HEK293 (cell line): ENCODE data around the gene FBXO5.

Source experiments
- CTCF ChIA-PET: fragments of 350-600 bp; formaldehyde crosslinking; extraction: SDS; loops from one replicate; lab custom pipeline; 2021; ENCODE audit warnings: antibody characterized with exemption; lab: Yijun Ruan, JAX
- POLR2A ChIA-PET: fragments of 300-600 bp; formaldehyde crosslinking; extraction: SDS; loops from one replicate; lab custom pipeline; 2020; ENCODE audit warnings: antibody characterized with exemption, inconsistent platforms; lab: Yijun Ruan, JAX
- H3K27ac ChIP-seq: fragments of 200-500 bp; sonication (Bioruptor generic); 2 replicates; pipeline ENCODE4 v1.5.1; 2014; ENCODE audit warnings: low read depth, low read length, control low read depth, inconsistent platforms; ENCODE audit errors: extremely low read depth
- H3K36me3 ChIP-seq, 2 experiments: fragments of 200-500 bp in 1 of 2; sonication (Bioruptor generic) in 1 of 2; 1 replicate in 1 of 2; 2 replicates in 1 of 2; pipeline ENCODE4 v1.5.1; 2014 to 2017; ENCODE audit warnings: inconsistent platforms in 2 of 2, low read length in 2 of 2; ENCODE audit not compliant: control insufficient read depth in 2 of 2, insufficient read depth in 1 of 2
- H3K4me1 ChIP-seq: fragments of 200-500 bp; sonication (Bioruptor generic); 2 replicates; pipeline ENCODE4 v1.5.1; 2014; ENCODE audit warnings: mild to moderate bottlenecking, low read length, inconsistent platforms; ENCODE audit not compliant: control insufficient read depth, insufficient read depth
- H3K4me3 ChIP-seq: 2 replicates; pipeline ENCODE4 v1.5.1; 2011; ENCODE audit warnings: low read depth, mild to moderate bottlenecking, control low read depth, low read length, moderate library complexity
- H3K9me3 ChIP-seq: fragments of 200-500 bp; sonication (Bioruptor generic); 2 replicates; pipeline ENCODE4 v1.5.1; 2014; ENCODE audit warnings: low read depth, low read length, inconsistent platforms; ENCODE audit not compliant: control insufficient read depth, insufficient read depth
- HOXA7 ChIP-seq: sonication (generic); formaldehyde crosslinking; IDR thresholded peaks from 2 replicates; pipeline ENCODE4 v1.8.1; 2022; ENCODE audit warnings: missing genetic modification reagents, borderline replicate concordance
- IKZF3 ChIP-seq: fragments of 450-650 bp; IDR thresholded peaks from 2 replicates; pipeline ENCODE4 v1.5.0; 2018; ENCODE audit warnings: missing biosample characterization, mild to moderate bottlenecking, missing genetic modification characterization, moderate library complexity
- PRDM1 ChIP-seq: fragments of 450-650 bp; formaldehyde crosslinking; IDR thresholded peaks from 2 replicates; pipeline ENCODE4; 2016; ENCODE audit warnings: missing biosample characterization, missing genetic modification characterization
- REPIN1 ChIP-seq: fragments of 450-650 bp; formaldehyde crosslinking; IDR thresholded peaks from 2 replicates; pipeline ENCODE4 v1.5.1; 2017; ENCODE audit warnings: missing biosample characterization, missing genetic modification characterization, low read depth
- SCRT1 ChIP-seq: fragments of 450-650 bp; formaldehyde crosslinking; IDR thresholded peaks from 2 replicates; pipeline ENCODE4 v1.5.1; 2016; ENCODE audit warnings: missing biosample characterization, missing genetic modification characterization, borderline replicate concordance
- SETDB1 ChIP-seq: IDR thresholded peaks from one replicate; pipeline ENCODE4 v1.6.1; 2017; ENCODE audit warnings: mild to moderate bottlenecking, low read length, moderate library complexity, mixed read lengths; ENCODE audit not compliant: insufficient read length
- TRIM28 ChIP-seq: IDR thresholded peaks from 2 replicates; pipeline ENCODE4 v1.6.1; 2011; ENCODE audit warnings: low read length, control low read depth, borderline replicate concordance
- YY1 ChIP-seq: fragments of 450-650 bp; formaldehyde crosslinking; IDR thresholded peaks from 2 replicates; pipeline ENCODE4 v1.5.1; 2018; ENCODE audit warnings: missing biosample characterization, missing genetic modification characterization
- ZEB2 ChIP-seq: fragments of 450-650 bp; formaldehyde crosslinking; IDR thresholded peaks from 2 replicates; pipeline ENCODE4 v1.5.1; 2016; ENCODE audit warnings: missing biosample characterization, missing genetic modification characterization
- ZNF114 ChIP-seq: fragments of 450-650 bp; formaldehyde crosslinking; IDR thresholded peaks from 2 replicates; pipeline ENCODE4 v1.5.0; 2017; ENCODE audit warnings: missing biosample characterization, missing genetic modification characterization
- ZNF19 ChIP-seq: fragments of 450-650 bp; formaldehyde crosslinking; IDR thresholded peaks from 2 replicates; pipeline ENCODE4; 2016; ENCODE audit warnings: missing biosample characterization, missing genetic modification characterization, low read depth
- ZNF214 ChIP-seq: fragments of 450-650 bp; formaldehyde crosslinking; IDR thresholded peaks from 2 replicates; pipeline ENCODE4 v1.5.1; 2017; ENCODE audit warnings: missing biosample characterization, mild to moderate bottlenecking, missing genetic modification characterization, borderline replicate concordance
- ZNF23 ChIP-seq: fragments of 450-650 bp; formaldehyde crosslinking; IDR thresholded peaks from 2 replicates; pipeline ENCODE4 v1.5.1; 2016; ENCODE audit warnings: missing biosample characterization, missing genetic modification characterization, borderline replicate concordance
- ZNF239 ChIP-seq: fragments of 450-650 bp; formaldehyde crosslinking; IDR thresholded peaks from 2 replicates; pipeline ENCODE4 v1.5.1; 2016; ENCODE audit warnings: missing biosample characterization, missing genetic modification characterization
- ZNF311 ChIP-seq: fragments of 450-650 bp; formaldehyde crosslinking; IDR thresholded peaks from 2 replicates; pipeline ENCODE4 v1.5.1; 2017; ENCODE audit warnings: missing biosample characterization, missing genetic modification characterization, borderline replicate concordance
- ZNF335 ChIP-seq: fragments of 450-650 bp; formaldehyde crosslinking; conservative IDR thresholded peaks from 2 replicates; pipeline ENCODE4 v1.5.1; 2016; ENCODE audit warnings: missing biosample characterization, missing genetic modification characterization
- ZNF560 ChIP-seq: fragments of 450-650 bp; formaldehyde crosslinking; IDR thresholded peaks from 2 replicates; pipeline ENCODE4 v1.5.1; 2017; ENCODE audit warnings: missing biosample characterization, missing genetic modification characterization, borderline replicate concordance
- ZNF596 ChIP-seq: fragments of 450-650 bp; IDR thresholded peaks from 2 replicates; pipeline ENCODE4 v1.5.0; 2018; ENCODE audit warnings: missing biosample characterization, mild to moderate bottlenecking, missing genetic modification characterization, moderate library complexity
- ZNF624 ChIP-seq: fragments of 450-650 bp; formaldehyde crosslinking; IDR thresholded peaks from 2 replicates; pipeline ENCODE4 v1.5.1; 2017; ENCODE audit warnings: missing biosample characterization, missing genetic modification characterization
- TF ChIP-seq, protein P1 (sequence below): IDR thresholded peaks from 2 replicates; pipeline ENCODE4 v1.6.1; 2011; ENCODE audit warnings: mild to moderate bottlenecking, low read depth, low read length, borderline replicate concordance
- TF ChIP-seq, protein P2 (sequence below): fragments of 450-650 bp; formaldehyde crosslinking; IDR thresholded peaks from 2 replicates; pipeline ENCODE4 v1.5.1; 2017; ENCODE audit warnings: missing biosample characterization, mild to moderate bottlenecking, missing genetic modification characterization, moderate library complexity
- TF ChIP-seq, protein P3 (sequence below): fragments of 450-650 bp; formaldehyde crosslinking; IDR thresholded peaks from 2 replicates; pipeline ENCODE4 v1.5.1; 2016; ENCODE audit warnings: missing biosample characterization, missing genetic modification characterization

The FBXO5 gene

DNA sequence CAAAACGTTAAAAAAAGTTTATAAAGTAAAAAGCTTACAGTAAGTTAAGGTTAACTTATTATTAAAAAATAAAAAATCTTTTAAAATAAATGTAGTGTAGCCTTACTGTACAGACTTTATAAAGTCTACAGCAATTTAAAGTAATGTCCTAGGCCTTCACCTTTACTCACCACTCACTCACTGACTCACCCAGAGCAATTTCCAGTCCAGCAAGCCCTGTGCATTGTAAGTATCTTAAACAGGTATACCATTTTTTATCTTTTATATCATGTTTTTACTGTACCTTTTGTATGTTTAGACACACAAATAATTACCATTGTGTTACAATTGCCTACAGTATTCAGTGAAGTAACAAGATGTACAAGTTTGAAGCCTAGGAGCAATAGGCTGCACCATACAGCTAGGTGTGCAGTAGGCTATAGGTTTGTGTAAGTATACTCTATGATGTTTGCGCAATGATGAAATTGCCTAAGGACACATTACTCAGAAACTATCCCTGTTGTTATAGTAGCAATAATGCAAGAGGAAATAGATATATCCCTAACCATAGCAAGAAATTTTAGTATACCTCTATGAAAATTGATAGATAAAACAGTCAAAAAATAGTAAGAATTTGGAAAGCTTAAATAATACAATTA lies 39.5 kb downstream of the FBXO5 start (continued):
- TF ChIP-seq REPIN1 (tag by site-specific recombination), result no peak

DNA sequence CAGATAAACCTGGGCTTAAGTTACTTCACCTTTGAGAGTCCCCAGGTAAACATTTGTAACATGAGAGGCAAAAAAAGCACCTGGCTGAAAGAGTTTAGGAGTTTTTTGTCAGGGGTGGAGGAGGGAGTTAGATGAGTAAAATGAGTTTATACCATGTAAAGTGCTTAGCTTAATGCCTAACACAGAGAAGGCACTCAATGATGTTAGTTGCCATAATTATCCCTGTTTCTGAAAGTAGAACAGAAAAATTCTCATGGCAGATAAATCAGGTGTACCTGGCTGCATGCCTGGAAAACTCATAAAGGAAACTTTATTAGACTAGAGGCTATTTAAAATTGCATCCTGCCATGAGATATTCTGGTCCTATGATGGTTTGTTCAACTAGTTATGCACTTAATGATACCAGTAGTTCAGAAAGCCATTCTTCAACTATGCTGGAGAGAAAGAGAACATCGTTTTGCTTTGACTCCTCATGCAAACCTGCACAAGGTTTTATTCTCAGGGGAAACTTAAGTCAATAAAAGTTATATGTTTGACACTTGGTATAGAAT lies 40.4 kb downstream of the FBXO5 start:
- Histone ChIP-seq H3K27ac (no peak overlapping the region), H3K36me3 (no peaks in the 10 kb centered on the region), H3K4me1 (no peaks in the 10 kb centered on the region), H3K9me3 (no peaks in the 10 kb centered on the region), H3K4me3 (no peak overlapping the region)
- TF ChIP-seq, protein P1, sequence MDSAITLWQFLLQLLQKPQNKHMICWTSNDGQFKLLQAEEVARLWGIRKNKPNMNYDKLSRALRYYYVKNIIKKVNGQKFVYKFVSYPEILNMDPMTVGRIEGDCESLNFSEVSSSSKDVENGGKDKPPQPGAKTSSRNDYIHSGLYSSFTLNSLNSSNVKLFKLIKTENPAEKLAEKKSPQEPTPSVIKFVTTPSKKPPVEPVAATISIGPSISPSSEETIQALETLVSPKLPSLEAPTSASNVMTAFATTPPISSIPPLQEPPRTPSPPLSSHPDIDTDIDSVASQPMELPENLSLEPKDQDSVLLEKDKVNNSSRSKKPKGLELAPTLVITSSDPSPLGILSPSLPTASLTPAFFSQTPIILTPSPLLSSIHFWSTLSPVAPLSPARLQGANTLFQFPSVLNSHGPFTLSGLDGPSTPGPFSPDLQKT, result no peak
- TF ChIP-seq ZNF624 (tag by site-specific recombination) (no peak), ZEB2 (tag by site-specific recombination) (no peak), ZNF19 (tag by site-specific recombination) (no peak), ZNF239 (tag by site-specific recombination) (no peak)
- TF ChIP-seq, protein P2, sequence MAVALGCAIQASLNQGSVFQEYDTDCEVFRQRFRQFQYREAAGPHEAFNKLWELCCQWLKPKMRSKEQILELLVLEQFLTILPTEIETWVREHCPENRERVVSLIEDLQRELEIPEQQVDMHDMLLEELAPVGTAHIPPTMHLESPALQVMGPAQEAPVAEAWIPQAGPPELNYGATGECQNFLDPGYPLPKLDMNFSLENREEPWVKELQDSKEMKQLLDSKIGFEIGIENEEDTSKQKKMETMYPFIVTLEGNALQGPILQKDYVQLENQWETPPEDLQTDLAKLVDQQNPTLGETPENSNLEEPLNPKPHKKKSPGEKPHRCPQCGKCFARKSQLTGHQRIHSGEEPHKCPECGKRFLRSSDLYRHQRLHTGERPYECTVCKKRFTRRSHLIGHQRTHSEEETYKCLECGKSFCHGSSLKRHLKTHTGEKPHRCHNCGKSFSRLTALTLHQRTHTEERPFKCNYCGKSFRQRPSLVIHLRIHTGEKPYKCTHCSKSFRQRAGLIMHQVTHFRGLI (tag by site-specific recombination), result no peak
- TF ChIP-seq, protein P3, sequence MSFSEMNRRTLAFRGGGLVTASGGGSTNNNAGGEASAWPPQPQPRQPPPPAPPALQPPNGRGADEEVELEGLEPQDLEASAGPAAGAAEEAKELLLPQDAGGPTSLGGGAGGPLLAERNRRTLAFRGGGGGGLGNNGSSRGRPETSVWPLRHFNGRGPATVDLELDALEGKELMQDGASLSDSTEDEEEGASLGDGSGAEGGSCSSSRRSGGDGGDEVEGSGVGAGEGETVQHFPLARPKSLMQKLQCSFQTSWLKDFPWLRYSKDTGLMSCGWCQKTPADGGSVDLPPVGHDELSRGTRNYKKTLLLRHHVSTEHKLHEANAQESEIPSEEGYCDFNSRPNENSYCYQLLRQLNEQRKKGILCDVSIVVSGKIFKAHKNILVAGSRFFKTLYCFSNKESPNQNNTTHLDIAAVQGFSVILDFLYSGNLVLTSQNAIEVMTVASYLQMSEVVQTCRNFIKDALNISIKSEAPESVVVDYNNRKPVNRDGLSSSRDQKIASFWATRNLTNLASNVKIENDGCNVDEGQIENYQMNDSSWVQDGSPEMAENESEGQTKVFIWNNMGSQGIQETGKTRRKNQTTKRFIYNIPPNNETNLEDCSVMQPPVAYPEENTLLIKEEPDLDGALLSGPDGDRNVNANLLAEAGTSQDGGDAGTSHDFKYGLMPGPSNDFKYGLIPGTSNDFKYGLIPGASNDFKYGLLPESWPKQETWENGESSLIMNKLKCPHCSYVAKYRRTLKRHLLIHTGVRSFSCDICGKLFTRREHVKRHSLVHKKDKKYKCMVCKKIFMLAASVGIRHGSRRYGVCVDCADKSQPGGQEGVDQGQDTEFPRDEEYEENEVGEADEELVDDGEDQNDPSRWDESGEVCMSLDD (tag by site-specific recombination), result no peak
- ChIA-PET POLR2A (no interaction called here), CTCF (interaction anchor here (0.7 to 3.0 kb wide), 3 partner anchors 8 to 13 kb away, joined by 4 to 13 read pairs (median 7); no protein-coding TSS in a partner anchor)

DNA sequence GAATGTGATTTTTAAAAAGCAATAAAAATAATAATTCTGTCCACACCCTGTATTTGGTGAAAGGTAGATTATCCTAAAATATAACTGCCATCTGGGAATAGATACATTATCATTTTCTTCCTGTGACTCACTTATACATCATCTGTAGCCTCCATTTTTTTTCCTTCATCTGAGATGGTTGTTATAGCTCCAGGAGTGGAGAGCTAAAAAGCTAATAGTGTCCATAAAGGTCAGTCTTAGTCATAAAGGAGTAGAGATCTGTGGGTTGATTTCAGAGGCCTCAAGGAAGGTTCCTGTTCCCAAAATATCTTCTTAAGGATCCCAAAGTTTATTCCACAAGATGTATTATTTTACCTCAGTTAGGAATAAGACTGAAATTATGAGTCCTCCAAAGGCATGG lies 41.1 kb downstream of the FBXO5 start:
- no peaks in the 10 kb centered on the region for H3K36me3 ChIP-seq
- H3K4me3 ChIP-seq, result no peak overlapping the region
- H3K9me3 ChIP-seq, result no peaks in the 10 kb centered on the region
- ChIA-PET POLR2A (no interaction called here), CTCF (interaction anchor here (0.6 to 3.0 kb wide), 4 partner anchors 9 to 269 kb away, joined by 4 to 13 read pairs (median 6); no protein-coding TSS in a partner anchor)
- H3K27ac ChIP-seq, result no peak overlapping the region
- H3K4me1 ChIP-seq, result no peaks in the 10 kb centered on the region
- no peak for TF ChIP-seq TRIM28
- no peak for TF ChIP-seq ZNF23
- no peak for TF ChIP-seq ZNF214 (tag by site-specific recombination)
- no peak for TF ChIP-seq ZNF624 (tag by site-specific recombination)
- TF ChIP-seq HOXA7 (CRISPR knock-in tag), result no peak
- TF ChIP-seq ZNF560, result no peak
- no peak for TF ChIP-seq PRDM1 (tag by site-specific recombination)
- TF ChIP-seq ZNF311 (tag by site-specific recombination), result no peak
- no peak for TF ChIP-seq ZNF335 (tag by site-specific recombination)
- no peak for TF ChIP-seq IKZF3 (tag by site-specific recombination)
- no peak for TF ChIP-seq ZNF114 (tag by site-specific recombination)
- TF ChIP-seq YY1 (tag by site-specific recombination), result no peak
- TF ChIP-seq SCRT1 (tag by site-specific recombination), result no peak
- TF ChIP-seq ZNF596, result no peak
- no peak for TF ChIP-seq SETDB1
